Measurements from ENCODE around the gene RANBP10.
A peak's percentile ranks its signal among the peaks of the same experiment; 100 is the strongest.

Gene RANBP10
- 28.7 to 46.7 (median 33.2) reads per million in 3 donors for total RNA-seq

DNA sequence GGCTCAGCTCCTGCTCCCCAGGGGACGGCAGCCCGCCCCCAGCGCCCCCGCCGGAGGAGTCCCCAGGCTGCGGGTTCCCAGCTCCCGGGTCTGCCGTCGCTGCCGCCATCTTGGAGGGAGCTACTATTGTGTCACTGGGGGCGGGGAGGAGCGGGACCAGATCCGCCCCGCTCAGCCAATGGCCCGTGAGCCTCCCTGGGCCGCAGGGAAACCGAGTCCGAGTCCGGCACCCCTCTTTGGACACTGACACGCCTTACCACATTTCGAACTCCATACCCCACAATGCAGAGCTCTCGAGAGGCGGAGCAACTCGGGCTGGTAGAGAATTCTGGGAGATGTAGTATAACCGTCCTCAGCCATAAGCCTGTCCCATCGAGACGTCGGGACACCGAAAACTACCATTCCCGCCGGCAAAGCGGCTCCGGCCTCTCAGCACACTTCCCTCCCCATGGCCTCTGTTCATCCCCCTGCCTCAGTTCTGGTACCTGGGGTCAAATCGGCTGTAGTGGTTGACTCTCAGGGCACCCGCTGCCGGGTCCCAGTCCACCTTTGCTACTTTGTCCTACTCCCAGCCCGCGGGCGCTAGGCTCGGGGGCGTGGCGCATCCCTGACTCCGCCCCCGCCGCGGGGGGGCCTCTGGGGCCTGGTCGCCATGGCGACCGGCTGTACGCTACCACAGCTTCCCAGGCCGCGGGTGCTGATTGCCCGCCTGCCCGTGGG lies at the start of gene RANBP10, which contains the start of gene TSNAXIP1:
Gene RANBP10 (minus strand): TSS at position 133 of the 720 bp plus-strand sequence. CDS start 24 bp downstream, at position 109.
Gene TSNAXIP1 (plus strand): TSS at position 462 of the 720 bp plus-strand sequence. CDS start 261 bp downstream, outside the sequence.
- H3K4me3 ChIP-seq (ENCODE audit: insufficient read depth, low read depth, low read length, poor library complexity, severe bottlenecking), result peak within 1 kb of the TSS; percentile 98
- H3K4me1 ChIP-seq (ENCODE audit: control insufficient read depth, insufficient read depth, low read length, poor library complexity, severe bottlenecking), result peaks cover 29% of the 10 kb centered on the region
- no peaks in the 10 kb centered on the region for H3K36me3 ChIP-seq (ENCODE audit: control insufficient read depth, insufficient read depth, low read length)
- H3K27me3 ChIP-seq (replicated peaks; ENCODE audit: control insufficient read depth, insufficient read depth, low read length, poor library complexity, severe bottlenecking), result no peaks in the 10 kb centered on the region
- DNase-seq, result peak; percentile 93 to 96 (median 96)
- peak within 1 kb of the TSS; percentile 68 for H3K27ac ChIP-seq (ENCODE audit: insufficient read depth, low read length, poor library complexity, severe bottlenecking)
- no peaks in the 10 kb centered on the region for H3K9me3 ChIP-seq (ENCODE audit: control insufficient read depth, low read length)

DNA sequence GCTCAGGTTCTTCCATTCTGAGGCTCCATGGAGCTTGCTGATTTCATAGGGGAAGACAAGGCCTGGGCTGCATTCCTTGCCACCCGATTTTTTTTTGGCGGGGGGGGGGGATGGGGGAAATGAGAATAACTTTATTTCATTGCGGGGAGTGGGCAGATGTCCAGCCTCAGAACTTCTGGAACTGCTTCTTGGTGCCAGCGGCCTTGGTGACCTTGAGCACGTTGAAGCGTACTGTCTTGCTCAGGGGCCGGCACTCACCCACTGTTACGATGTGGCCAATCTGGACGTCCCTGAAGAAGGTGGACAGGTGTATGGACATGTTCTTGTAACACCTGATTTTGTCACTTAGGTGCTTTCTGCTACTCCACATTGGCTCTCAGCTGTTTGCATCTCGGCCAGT lies 49.4 kb upstream of the RANBP10 start:
- no peak overlapping the region for H3K4me3 ChIP-seq (ENCODE audit: insufficient read depth, low read depth, low read length, poor library complexity, severe bottlenecking)
- H3K27ac ChIP-seq (ENCODE audit: insufficient read depth, low read length, poor library complexity, severe bottlenecking), result no peak overlapping the region
- H3K27me3 ChIP-seq (replicated peaks; ENCODE audit: control insufficient read depth, insufficient read depth, low read length, poor library complexity, severe bottlenecking), result no peaks in the 10 kb centered on the region
- DNase-seq, result no peak
- peaks cover 3% of the 10 kb centered on the region for H3K36me3 ChIP-seq (ENCODE audit: control insufficient read depth, insufficient read depth, low read length)
- H3K4me1 ChIP-seq (ENCODE audit: control insufficient read depth, insufficient read depth, low read length, poor library complexity, severe bottlenecking), result peaks cover 7% of the 10 kb centered on the region
- H3K9me3 ChIP-seq (ENCODE audit: control insufficient read depth, low read length), result no peaks in the 10 kb centered on the region

DNA sequence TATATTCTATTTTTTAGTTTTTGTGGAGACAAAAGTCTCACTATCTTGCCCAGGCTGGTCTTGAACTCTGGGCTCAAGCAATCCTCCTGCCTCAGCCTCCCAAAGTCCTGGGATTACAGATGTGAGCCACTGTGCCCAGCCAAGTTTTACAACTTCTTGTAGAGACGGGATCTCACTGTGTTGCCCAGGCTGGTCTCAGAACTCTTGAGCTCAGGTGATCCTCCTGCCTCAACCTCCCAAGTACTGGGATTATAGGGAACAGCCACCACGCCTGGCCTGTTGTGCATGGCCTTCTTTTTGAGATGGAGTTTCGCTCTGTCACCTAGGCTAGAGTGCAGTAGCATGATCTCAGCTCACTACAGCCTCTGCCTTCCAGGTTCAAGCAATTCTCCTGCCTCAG lies 47.3 kb upstream of the RANBP10 start:
- no peak for DNase-seq
- H3K9me3 ChIP-seq (ENCODE audit: control insufficient read depth, low read length), result no peaks in the 10 kb centered on the region
- no peak overlapping the region for H3K27ac ChIP-seq (ENCODE audit: insufficient read depth, low read length, poor library complexity, severe bottlenecking)
- no peaks in the 10 kb centered on the region for H3K27me3 ChIP-seq (replicated peaks; ENCODE audit: control insufficient read depth, insufficient read depth, low read length, poor library complexity, severe bottlenecking)
- no peaks in the 10 kb centered on the region for H3K36me3 ChIP-seq (ENCODE audit: control insufficient read depth, insufficient read depth, low read length)
- H3K4me1 ChIP-seq (ENCODE audit: control insufficient read depth, insufficient read depth, low read length, poor library complexity, severe bottlenecking), result peaks cover 7% of the 10 kb centered on the region
- no peak overlapping the region for H3K4me3 ChIP-seq (ENCODE audit: insufficient read depth, low read depth, low read length, poor library complexity, severe bottlenecking)

DNA sequence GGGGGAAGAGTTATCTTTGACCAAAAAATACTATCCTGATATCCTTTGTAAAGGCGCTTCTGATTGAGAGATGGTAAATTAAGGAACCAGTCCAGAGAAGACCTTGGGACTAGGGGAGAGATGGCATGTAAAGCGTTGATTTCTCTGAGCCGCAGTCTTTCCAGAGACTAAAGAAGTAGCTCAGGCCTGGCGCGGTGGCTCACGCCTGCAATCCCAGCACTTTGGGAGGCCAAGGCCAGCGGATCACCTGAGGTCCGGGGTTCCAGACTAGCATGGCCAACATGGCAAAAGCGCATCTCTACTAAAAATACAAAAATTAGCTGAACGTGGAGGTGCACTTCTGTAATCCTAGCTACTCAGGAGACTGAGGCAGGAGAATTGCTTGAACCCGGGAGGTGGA lies 41.8 kb upstream of the RANBP10 start:
- H3K36me3 ChIP-seq (ENCODE audit: control insufficient read depth, insufficient read depth, low read length), result no peaks in the 10 kb centered on the region
- peaks cover 38% of the 10 kb centered on the region for H3K4me1 ChIP-seq (ENCODE audit: control insufficient read depth, insufficient read depth, low read length, poor library complexity, severe bottlenecking)
- no peaks in the 10 kb centered on the region for H3K27me3 ChIP-seq (replicated peaks; ENCODE audit: control insufficient read depth, insufficient read depth, low read length, poor library complexity, severe bottlenecking)
- peak overlapping the region; percentile 90 for H3K4me3 ChIP-seq (ENCODE audit: insufficient read depth, low read depth, low read length, poor library complexity, severe bottlenecking)
- DNase-seq, result no peak
- no peak overlapping the region for H3K27ac ChIP-seq (ENCODE audit: insufficient read depth, low read length, poor library complexity, severe bottlenecking)
- no peaks in the 10 kb centered on the region for H3K9me3 ChIP-seq (ENCODE audit: control insufficient read depth, low read length)

DNA sequence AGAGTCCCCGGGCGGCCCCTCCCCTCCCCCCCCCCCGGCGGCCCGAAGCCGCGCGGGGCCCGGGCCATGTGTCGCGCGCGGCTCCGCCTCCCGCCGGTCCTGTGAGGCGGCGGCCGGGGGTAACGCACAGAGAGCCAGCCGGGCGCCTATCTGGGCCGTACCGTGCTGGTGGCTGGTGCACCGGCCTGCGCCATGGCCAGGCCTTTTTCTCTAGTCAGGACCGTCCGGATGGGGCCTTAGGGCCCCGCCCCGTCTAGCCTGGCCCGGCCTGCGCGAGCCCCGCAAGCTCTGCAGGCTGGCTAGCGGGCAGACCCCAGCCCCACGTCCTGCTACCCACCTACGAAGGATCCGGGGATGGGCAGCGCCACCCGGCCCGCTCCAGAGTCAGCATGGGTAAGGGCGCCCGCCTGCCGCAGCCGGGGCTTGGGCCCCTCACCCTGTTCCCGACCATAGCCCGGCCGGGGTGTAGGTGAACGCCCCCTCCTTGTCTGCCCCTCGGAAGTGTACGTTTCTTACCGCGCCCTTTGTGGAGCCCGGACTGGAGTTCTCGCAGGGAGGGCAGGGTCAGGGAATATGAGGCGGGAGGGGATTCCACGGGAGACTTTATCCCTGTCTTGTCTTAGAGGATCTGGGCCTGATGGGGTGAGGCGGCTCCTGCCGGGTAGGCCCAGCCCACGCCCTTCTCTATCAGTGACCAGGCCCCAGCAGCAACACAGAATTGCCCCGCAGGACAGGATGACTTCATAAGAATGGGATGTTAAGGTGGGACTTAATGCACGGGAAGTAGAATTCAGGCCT lies 40.9 kb upstream of the RANBP10 start, which contains the start of gene CENPT:
Gene CENPT (minus strand): TSS at position 630 of the 798 bp plus-strand sequence. CDS start 13,834 bp downstream, outside the sequence.
- peak within 1 kb of the TSS; percentile 89 for H3K27ac ChIP-seq (ENCODE audit: insufficient read depth, low read length, poor library complexity, severe bottlenecking)
- H3K36me3 ChIP-seq (ENCODE audit: control insufficient read depth, insufficient read depth, low read length), result no peaks in the 10 kb centered on the region
- no peak for DNase-seq
- no peaks in the 10 kb centered on the region for H3K27me3 ChIP-seq (replicated peaks; ENCODE audit: control insufficient read depth, insufficient read depth, low read length, poor library complexity, severe bottlenecking)
- peak within 1 kb of the TSS; percentile 90 for H3K4me3 ChIP-seq (ENCODE audit: insufficient read depth, low read depth, low read length, poor library complexity, severe bottlenecking)
- no peaks in the 10 kb centered on the region for H3K9me3 ChIP-seq (ENCODE audit: control insufficient read depth, low read length)
- peaks cover 43% of the 10 kb centered on the region for H3K4me1 ChIP-seq (ENCODE audit: control insufficient read depth, insufficient read depth, low read length, poor library complexity, severe bottlenecking)

DNA sequence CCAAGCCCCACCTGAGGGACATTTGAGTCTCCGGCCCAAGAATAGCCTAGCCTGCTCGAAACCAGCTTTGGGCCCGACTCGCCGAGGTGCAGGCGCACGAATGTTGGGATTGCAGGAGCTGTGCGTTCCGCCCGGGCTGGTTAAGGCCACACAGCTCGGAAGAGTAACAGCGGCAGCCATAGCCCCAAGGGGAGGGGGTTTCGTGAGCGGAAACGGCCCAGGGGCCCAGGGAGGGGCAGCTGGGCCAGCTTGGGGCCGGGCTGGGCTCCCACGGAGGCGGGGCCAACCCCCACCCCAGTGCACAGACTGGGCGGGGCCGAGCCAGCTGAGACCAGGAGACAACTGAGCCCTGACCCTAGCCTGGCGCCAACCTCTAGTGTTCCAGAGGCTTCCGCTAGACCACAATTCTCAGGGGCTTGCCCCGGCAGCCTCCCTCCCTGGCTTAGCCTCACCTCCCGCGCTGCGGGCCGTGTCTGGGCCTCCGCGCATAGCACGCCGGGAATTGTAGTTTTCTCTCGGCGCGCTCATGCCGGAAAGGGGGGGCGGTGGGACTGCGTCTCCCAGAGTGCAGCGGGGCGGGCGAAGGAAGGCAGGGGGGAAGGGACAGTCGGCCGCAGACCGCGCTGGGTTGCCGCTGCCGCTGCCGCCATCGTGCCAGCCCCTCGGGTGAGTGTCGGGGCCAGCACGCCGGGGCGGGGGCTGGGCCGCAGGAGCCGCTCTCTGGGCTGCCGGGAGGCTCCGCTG lies 40.1 kb upstream of the RANBP10 start, which contains the start of gene NUTF2:
Gene NUTF2 (plus strand): TSS at position 614 of the 744 bp plus-strand sequence. CDS start 18,198 bp downstream, outside the sequence.
- Histone ChIP-seq H3K36me3 (ENCODE audit: control insufficient read depth, insufficient read depth, low read length) (no peaks in the 10 kb centered on the region), H3K4me1 (ENCODE audit: control insufficient read depth, insufficient read depth, low read length, poor library complexity, severe bottlenecking) (peaks cover 44% of the 10 kb centered on the region), H3K27ac (ENCODE audit: insufficient read depth, low read length, poor library complexity, severe bottlenecking) (peak within 1 kb of the TSS; percentile 89), H3K9me3 (ENCODE audit: control insufficient read depth, low read length) (no peaks in the 10 kb centered on the region), H3K4me3 (ENCODE audit: insufficient read depth, low read depth, low read length, poor library complexity, severe bottlenecking) (peak within 1 kb of the TSS; percentile 90), H3K27me3 (replicated peaks; ENCODE audit: control insufficient read depth, insufficient read depth, low read length, poor library complexity, severe bottlenecking) (no peaks in the 10 kb centered on the region)
- DNase-seq, result peak; percentile 91 to 93 (median 91)

DNA sequence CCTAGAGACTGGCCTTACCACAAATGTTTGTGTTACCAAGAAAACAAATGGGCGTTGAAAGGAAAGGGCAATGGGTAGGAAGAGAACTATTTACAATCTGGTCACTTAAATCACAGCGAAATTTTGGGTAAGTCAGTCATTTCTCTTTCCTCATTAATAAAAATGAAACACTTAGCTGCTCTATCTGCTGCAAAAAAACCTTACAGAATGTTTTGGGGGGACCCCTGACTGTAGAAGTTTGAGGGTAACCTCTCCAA lies 39.6 kb upstream of the RANBP10 start:
- H3K9me3 ChIP-seq (ENCODE audit: control insufficient read depth, low read length), result no peaks in the 10 kb centered on the region
- peak overlapping the region; percentile 89 for H3K27ac ChIP-seq (ENCODE audit: insufficient read depth, low read length, poor library complexity, severe bottlenecking)
- peak overlapping the region; percentile 90 for H3K4me3 ChIP-seq (ENCODE audit: insufficient read depth, low read depth, low read length, poor library complexity, severe bottlenecking)
- H3K27me3 ChIP-seq (replicated peaks; ENCODE audit: control insufficient read depth, insufficient read depth, low read length, poor library complexity, severe bottlenecking), result no peaks in the 10 kb centered on the region
- peaks cover 48% of the 10 kb centered on the region for H3K4me1 ChIP-seq (ENCODE audit: control insufficient read depth, insufficient read depth, low read length, poor library complexity, severe bottlenecking)
- no peak for DNase-seq
- no peaks in the 10 kb centered on the region for H3K36me3 ChIP-seq (ENCODE audit: control insufficient read depth, insufficient read depth, low read length)

DNA sequence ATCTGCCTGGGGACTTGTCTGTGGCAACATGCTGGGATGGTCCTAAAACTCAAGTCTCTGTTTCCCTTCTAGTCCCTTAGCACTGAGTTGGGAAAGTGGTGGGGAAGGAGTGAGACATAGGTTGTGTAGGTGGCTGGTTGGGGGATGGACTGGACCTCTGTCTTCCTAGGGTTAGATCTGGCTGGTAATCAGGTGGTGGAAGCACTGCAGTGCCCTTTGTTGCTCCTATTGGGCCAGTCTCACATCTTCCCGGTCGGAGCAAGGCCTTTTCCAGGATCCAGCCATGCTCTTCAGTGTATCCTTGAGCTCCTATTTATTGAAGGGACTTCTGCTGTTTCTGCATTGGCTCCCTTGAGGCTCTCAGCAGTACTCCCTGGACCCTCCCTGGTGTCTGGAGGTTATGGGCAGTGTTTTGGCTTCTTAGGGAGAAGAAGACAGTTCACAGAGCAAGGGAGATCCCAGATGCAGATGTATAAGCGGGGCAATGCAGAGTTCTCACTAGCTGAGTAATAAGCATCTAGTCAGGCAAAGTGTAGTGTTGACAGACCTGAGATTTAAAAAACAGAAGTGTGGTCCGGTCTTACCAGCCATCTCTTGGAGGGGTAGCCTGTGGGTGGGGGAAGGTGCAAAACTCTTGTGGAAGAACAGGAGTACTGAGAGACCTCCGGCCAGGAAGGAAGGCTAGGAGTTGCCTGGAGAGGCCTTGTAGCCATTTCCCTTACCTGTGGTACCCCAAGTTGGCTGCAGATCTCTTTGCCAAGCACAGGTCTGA lies 39.1 kb upstream of the RANBP10 start:
- Histone ChIP-seq H3K9me3 (ENCODE audit: control insufficient read depth, low read length) (no peaks in the 10 kb centered on the region), H3K27me3 (replicated peaks; ENCODE audit: control insufficient read depth, insufficient read depth, low read length, poor library complexity, severe bottlenecking) (no peaks in the 10 kb centered on the region), H3K36me3 (ENCODE audit: control insufficient read depth, insufficient read depth, low read length) (no peaks in the 10 kb centered on the region), H3K27ac (ENCODE audit: insufficient read depth, low read length, poor library complexity, severe bottlenecking) (peak overlapping the region; percentile 89), H3K4me3 (ENCODE audit: insufficient read depth, low read depth, low read length, poor library complexity, severe bottlenecking) (peak overlapping the region; percentile 90), H3K4me1 (ENCODE audit: control insufficient read depth, insufficient read depth, low read length, poor library complexity, severe bottlenecking) (peaks cover 48% of the 10 kb centered on the region)
- DNase-seq, result no peak

DNA sequence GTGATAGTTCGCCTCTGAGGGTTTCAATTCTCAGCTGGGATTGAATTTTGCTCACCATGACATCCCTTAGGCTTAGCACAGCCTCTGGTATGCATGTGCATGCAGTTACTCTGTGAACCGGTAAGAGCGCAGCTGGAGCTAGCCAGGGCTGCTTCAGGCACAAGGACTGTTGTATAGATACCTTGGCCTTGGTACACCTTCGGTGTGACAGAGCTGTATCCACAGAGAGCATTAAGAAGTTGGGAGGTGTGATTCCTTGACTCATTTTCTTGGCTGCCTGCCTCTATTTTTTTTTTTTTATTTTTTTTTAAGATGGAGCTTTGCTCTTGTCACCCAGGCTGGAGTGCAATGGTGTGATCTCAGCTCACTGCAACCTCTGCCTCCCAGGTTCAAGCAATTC lies 38.1 kb upstream of the RANBP10 start:
- no peak for DNase-seq
- H3K4me1 ChIP-seq (ENCODE audit: control insufficient read depth, insufficient read depth, low read length, poor library complexity, severe bottlenecking), result peaks cover 48% of the 10 kb centered on the region
- peak overlapping the region; percentile 95 for H3K27ac ChIP-seq (ENCODE audit: insufficient read depth, low read length, poor library complexity, severe bottlenecking)
- no peak overlapping the region for H3K4me3 ChIP-seq (ENCODE audit: insufficient read depth, low read depth, low read length, poor library complexity, severe bottlenecking)
- H3K9me3 ChIP-seq (ENCODE audit: control insufficient read depth, low read length), result no peaks in the 10 kb centered on the region
- no peaks in the 10 kb centered on the region for H3K36me3 ChIP-seq (ENCODE audit: control insufficient read depth, insufficient read depth, low read length)
- no peaks in the 10 kb centered on the region for H3K27me3 ChIP-seq (replicated peaks; ENCODE audit: control insufficient read depth, insufficient read depth, low read length, poor library complexity, severe bottlenecking)

Data from effector memory CD4-positive, alpha-beta T cell (primary cell).